Smooth muscle cell (in vitro differentiated cells): Measurements from ENCODE around the gene TSPYL2. TPM values are rescaled to one million over a fixed set of nuclear protein-coding genes. Genes with fewer than 3 reads are reported as not detected.

Experiments
- DNase-seq: peaks from one replicate; lab custom pipeline; 2025; ENCODE audit not compliant: unreplicated experiment; lab: John Stamatoyannopoulos, UW
- H2AFZ ChIP-seq: fragments of 200-600 bp; sonication (generic); 2 replicates; pipeline ENCODE4 v1.6.0; 2016; ENCODE audit warnings: antibody characterized with exemption, low read depth, mild to moderate bottlenecking
- H3F3A ChIP-seq: fragments of 200-600 bp; sonication (generic); 2 replicates; pipeline ENCODE4 v1.6.0; 2017; ENCODE audit warnings: antibody characterized with exemption, low read depth
- H3K27ac ChIP-seq: fragments of 200-600 bp; sonication (generic); 2 replicates; pipeline ENCODE4 v1.5.1; 2016; ENCODE audit warnings: low read depth, mild to moderate bottlenecking
- H3K27me3 ChIP-seq: fragments of 200-600 bp; sonication (generic); 2 replicates; pipeline ENCODE4 v1.6.1; 2016; ENCODE audit warnings: low read depth, mild to moderate bottlenecking
- H3K36me3 ChIP-seq: fragments of 200-600 bp; sonication (generic); 2 replicates; pipeline ENCODE4 v1.5.1; 2016; ENCODE audit warnings: low read depth
- H3K4me1 ChIP-seq: fragments of 200-600 bp; sonication (generic); 2 replicates; pipeline ENCODE4 v1.5.1; 2016; ENCODE audit warnings: low read depth
- H3K4me2 ChIP-seq: fragments of 200-600 bp; sonication (generic); 2 replicates; pipeline ENCODE4 v1.6.0; 2016; ENCODE audit warnings: mild to moderate bottlenecking
- H3K4me3 ChIP-seq: fragments of 200-600 bp; sonication (generic); 2 replicates; pipeline ENCODE4 v1.5.1; 2016; ENCODE audit warnings: mild to moderate bottlenecking
- H3K79me2 ChIP-seq: fragments of 200-600 bp; sonication (generic); 2 replicates; pipeline ENCODE4 v1.6.0; 2016; ENCODE audit warnings: low read depth, mild to moderate bottlenecking
- H3K9ac ChIP-seq: fragments of 200-600 bp; sonication (generic); 2 replicates; pipeline ENCODE4 v1.6.0; 2016; ENCODE audit warnings: low read depth
- H3K9me3 ChIP-seq: fragments of 200-600 bp; sonication (generic); replicated peaks from 2 replicates; pipeline ENCODE4 v1.5.1; 2016; ENCODE audit warnings: low read depth
- H4K20me1 ChIP-seq: fragments of 200-600 bp; sonication (generic); 2 replicates; pipeline ENCODE4 v1.6.0; 2016; ENCODE audit warnings: low read depth
- CTCF ChIP-seq: fragments of 200-600 bp; sonication (generic); IDR thresholded peaks from 2 replicates; pipeline ENCODE4 v1.5.1; 2017; ENCODE audit warnings: borderline replicate concordance, mild to moderate bottlenecking, antibody characterized with exemption; ENCODE audit not compliant: insufficient read depth, poor library complexity, severe bottlenecking
- WGBS: methylation state at CpG from one replicate; pipeline ENCODE4 v1.1.7; 2016; ENCODE audit warnings: low lambda C conversion rate; 5-methylcytosine and 5-hydroxymethylcytosine counted together
- polyA plus RNA-seq: library from polyadenylated mRNA; unstranded; fragments of >200 nt; fragmentation: Nextera tagmentation; extraction: Ambion mirVana; gene quantifications from 2 replicates; pipeline ENCODE4 v1.2.1, GENCODE V29; 2016
- total RNA-seq: library from RNA; depleted of rRNA; stranded (reverse); fragments of >200 nt; gene quantifications from 2 replicates; pipeline ENCODE4 v1.2.3, GENCODE V29; 2014

Gene TSPYL2
- total and polyA plus RNA-seq, 2 experiments from 2014 or later, result 38.1 to 50.7 TPM

GRCh38 chrX:53073115-53073586 is 9.0 kb upstream of the TSPYL2 start:
- no peaks in the 10 kb centered on the region for H3K79me2 ChIP-seq
- peaks cover 7% of the 10 kb centered on the region for H4K20me1 ChIP-seq
- no peaks in the 10 kb centered on the region for H3K27me3 ChIP-seq
- no peak overlapping the region for H3K27ac ChIP-seq
- WGBS, result 82% methylated on average over 6 of the region's 6 CpGs
- no peak for DNase-seq
- H2AFZ ChIP-seq, result no peak overlapping the region
- H3K4me3 ChIP-seq, result no peak overlapping the region
- H3K4me2 ChIP-seq, result no peak overlapping the region
- H3K36me3 ChIP-seq, result no peaks in the 10 kb centered on the region
- peaks cover 3% of the 10 kb centered on the region for H3K4me1 ChIP-seq
- H3K9me3 ChIP-seq, result no peaks in the 10 kb centered on the region
- H3F3A ChIP-seq, result no peaks in the 10 kb centered on the region
- H3K9ac ChIP-seq, result no peak overlapping the region
- no peak for TF ChIP-seq CTCF

DNA sequence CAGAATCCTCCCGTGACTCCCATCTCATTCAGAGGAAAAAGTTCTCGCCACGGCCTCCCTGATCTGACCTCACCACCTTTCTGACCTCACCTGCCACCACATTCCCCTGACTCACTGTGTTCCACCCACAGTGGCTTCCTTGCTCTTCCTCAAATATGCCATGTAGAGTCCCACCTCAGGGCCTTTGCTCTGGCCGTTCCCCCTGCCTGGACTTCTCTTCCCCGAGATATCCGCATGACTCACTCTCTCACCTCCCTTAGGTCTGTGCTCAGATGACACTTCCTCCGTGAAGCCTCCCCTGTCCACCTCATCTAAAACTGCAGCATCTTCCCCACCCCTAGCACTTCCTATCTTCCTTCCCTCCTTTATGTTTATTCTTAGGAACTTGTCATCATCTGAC is 7.2 kb upstream of the TSPYL2 start:
- H3K4me2 ChIP-seq, result no peak overlapping the region
- H3K9ac ChIP-seq, result no peak overlapping the region
- peaks cover 3% of the 10 kb centered on the region for H3K4me1 ChIP-seq
- no peak overlapping the region for H2AFZ ChIP-seq
- H3K36me3 ChIP-seq, result no peaks in the 10 kb centered on the region
- TF ChIP-seq CTCF, result no peak
- no peaks in the 10 kb centered on the region for H3K79me2 ChIP-seq
- H3K9me3 ChIP-seq, result no peaks in the 10 kb centered on the region
- 80% methylated on average over 7 of the region's 7 CpGs for WGBS
- H3K27me3 ChIP-seq, result no peaks in the 10 kb centered on the region
- H3K27ac ChIP-seq, result no peak overlapping the region
- H3K4me3 ChIP-seq, result no peak overlapping the region
- peaks cover 7% of the 10 kb centered on the region for H4K20me1 ChIP-seq
- H3F3A ChIP-seq, result no peaks in the 10 kb centered on the region
- DNase-seq, result no peak

DNA sequence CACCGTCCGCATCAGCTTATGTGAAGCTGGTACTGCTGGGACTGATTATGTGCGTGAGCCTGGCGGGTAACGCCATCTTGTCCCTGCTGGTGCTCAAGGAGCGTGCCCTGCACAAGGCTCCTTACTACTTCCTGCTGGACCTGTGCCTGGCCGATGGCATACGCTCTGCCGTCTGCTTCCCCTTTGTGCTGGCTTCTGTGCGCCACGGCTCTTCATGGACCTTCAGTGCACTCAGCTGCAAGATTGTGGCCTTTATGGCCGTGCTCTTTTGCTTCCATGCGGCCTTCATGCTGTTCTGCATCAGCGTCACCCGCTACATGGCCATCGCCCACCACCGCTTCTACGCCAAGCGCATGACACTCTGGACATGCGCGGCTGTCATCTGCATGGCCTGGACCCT is 5.5 kb upstream of the TSPYL2 start:
- no peak overlapping the region for H3K4me3 ChIP-seq
- no peaks in the 10 kb centered on the region for H3F3A ChIP-seq
- H3K4me2 ChIP-seq, result no peak overlapping the region
- no peak overlapping the region for H2AFZ ChIP-seq
- no peaks in the 10 kb centered on the region for H3K36me3 ChIP-seq
- H3K9me3 ChIP-seq, result no peaks in the 10 kb centered on the region
- H3K79me2 ChIP-seq, result no peaks in the 10 kb centered on the region
- no peak for TF ChIP-seq CTCF
- H3K27ac ChIP-seq, result no peak overlapping the region
- peaks cover 5% of the 10 kb centered on the region for H4K20me1 ChIP-seq
- H3K27me3 ChIP-seq, result no peaks in the 10 kb centered on the region
- H3K9ac ChIP-seq, result no peak overlapping the region
- H3K4me1 ChIP-seq, result peaks cover 3% of the 10 kb centered on the region
- no peak for DNase-seq
- WGBS, result 97% methylated on average over 21 of the region's 21 CpGs
